GM12878 (cell line): ENCODE measurements around the gene HOXC13. TPM values are rescaled to one million over a fixed set of nuclear protein-coding genes. Genes with fewer than 3 reads are reported as not detected.
A peak's percentile ranks its signal among the peaks of the same experiment; 100 is the strongest.

ENCODE experiments used
- ATAC-seq: fragments of 200-7000 bp; cut with Tn5 transposase; 3 replicates; pipeline ENCODE4 v1.9.1; 2020; ENCODE audit warnings: mild to moderate bottlenecking, moderate library complexity
- BruUV-seq: library from RNA; stranded (reverse); fragments of 400-500 nt; replicated peaks from 2 replicates; lab custom pipeline; 2021; lab: Mats Ljungman, UMichigan
- CTCF ChIA-PET: fragments of 300-600 bp; sonication (Branson Sonifier 250); formaldehyde crosslinking; extraction: SDS; loops from one replicate; lab custom pipeline; 2021; ENCODE audit warnings: inconsistent platforms; lab: Yijun Ruan, JAX
- POLR2A ChIA-PET: fragments of 350-600 bp; formaldehyde crosslinking; extraction: SDS; loops from one replicate; lab custom pipeline; 2021; ENCODE audit warnings: inconsistent platforms; lab: Charles Lee
- RAD21 ChIA-PET: fragments of 300-600 bp; sonication (Branson Sonifier 250); formaldehyde crosslinking; loops from one replicate; lab custom pipeline; 2023; ENCODE audit warnings: antibody characterized with exemption; ENCODE audit not compliant: unreplicated experiment; lab: Charles Lee
- SMC1A ChIA-PET: fragments of 300-600 bp; sonication (Branson Sonifier 250); formaldehyde crosslinking; loops from one replicate; lab custom pipeline; 2023; ENCODE audit not compliant: unreplicated experiment, uncharacterized antibody; lab: Charles Lee
- DNase-seq: peaks from one replicate; pipeline ENCODE4 v3.0.0-alpha.2; 2011; ENCODE audit warnings: low read depth, low spot score
- FAIRE-seq: peaks from 3 replicates; lab custom pipeline; 2011; peaks lifted over from hg19 to GRCh38; lab: Jason Lieb, UNC
- H2AFZ ChIP-seq: 2 replicates; pipeline ENCODE4 v1.6.0; 2011; ENCODE audit warnings: low read depth, low read length, control low read depth; ENCODE audit not compliant: control insufficient read depth
- H3K27ac ChIP-seq: 2 replicates; pipeline ENCODE4 v1.5.1; 2011; ENCODE audit warnings: control low read depth; ENCODE audit not compliant: control insufficient read depth, insufficient read depth
- H3K27me3 ChIP-seq, 2 experiments: replicated peaks in 1 of 2; 2 replicates each; pipeline versions ENCODE4 v1.6.0 to v1.6.1; 2011; ENCODE audit warnings: low read length in 1 of 2; ENCODE audit not compliant: control insufficient read depth in 2 of 2, insufficient read depth in 2 of 2
- H3K36me3 ChIP-seq, 2 experiments: 2 replicates each; pipeline ENCODE4 v1.5.1; 2011; ENCODE audit warnings: low read length in 1 of 2; ENCODE audit not compliant: control insufficient read depth in 2 of 2, insufficient read depth in 2 of 2
- H3K4me1 ChIP-seq: 2 replicates; pipeline ENCODE4 v1.6.1; 2011; ENCODE audit warnings: mild to moderate bottlenecking, low read length, moderate library complexity, mixed read lengths; ENCODE audit not compliant: control insufficient read depth, insufficient read depth
- H3K4me2 ChIP-seq: 2 replicates; pipeline ENCODE4 v1.6.0; 2011; ENCODE audit warnings: control low read depth; ENCODE audit not compliant: control insufficient read depth, insufficient read depth
- H3K4me3 ChIP-seq: fragments of 200-600 bp; sonication (generic); 2 replicates; pipeline ENCODE4 v1.5.1; 2016
- H3K79me2 ChIP-seq: 2 replicates; pipeline ENCODE4 v1.6.0; 2011; ENCODE audit warnings: low read length; ENCODE audit not compliant: control insufficient read depth, insufficient read depth
- H3K9ac ChIP-seq: 2 replicates; pipeline ENCODE4 v1.8.0; 2011; ENCODE audit warnings: low read length, control low read depth, mixed read lengths; ENCODE audit not compliant: control insufficient read depth, insufficient read depth
- H3K9me3 ChIP-seq: replicated peaks from 3 replicates; pipeline ENCODE4 v1.5.1; 2011; ENCODE audit warnings: mild to moderate bottlenecking, low read length; ENCODE audit not compliant: control insufficient read depth, insufficient read depth
- H4K20me1 ChIP-seq: 2 replicates; pipeline ENCODE4 v1.6.0; 2011; ENCODE audit not compliant: control insufficient read depth, insufficient read depth
- CHD4 ChIP-seq: fragments of 200-600 bp; sonication (generic); IDR thresholded peaks from 2 replicates; pipeline ENCODE4 v1.6.1; 2016; ENCODE audit warnings: mild to moderate bottlenecking
- EZH2 ChIP-seq: IDR thresholded peaks from 2 replicates; pipeline ENCODE4 v1.6.1; 2012; ENCODE audit warnings: low read depth, mild to moderate bottlenecking, control low read depth, inconsistent platforms, low read length, borderline replicate concordance; ENCODE audit not compliant: control insufficient read depth
- FOS ChIP-seq: IDR thresholded peaks from 3 replicates; pipeline ENCODE4 v1.6.1; 2011; ENCODE audit warnings: borderline replicate concordance; ENCODE audit not compliant: insufficient read length; ENCODE audit errors: extremely low read depth
- IKZF2 ChIP-seq, 2 experiments: fragments of 450-650 bp; IDR thresholded peaks; 2 replicates each; pipeline ENCODE4 v1.6.1; 2017; ENCODE audit warnings: mild to moderate bottlenecking in 2 of 2, moderate library complexity in 2 of 2
- PAX5 ChIP-seq: IDR thresholded peaks from 2 replicates; pipeline ENCODE4 v1.6.1; 2011; ENCODE audit warnings: low read depth, low read length, borderline replicate concordance
- SUZ12 ChIP-seq: fragments of 200-600 bp; sonication (generic); IDR thresholded peaks from one replicate; pipeline ENCODE4 v1.6.1; 2018; ENCODE audit warnings: antibody characterized with exemption, mild to moderate bottlenecking; ENCODE audit not compliant: unreplicated experiment
- TAF1 ChIP-seq: IDR thresholded peaks from 2 replicates; pipeline ENCODE4 v1.6.1; 2011; ENCODE audit warnings: mild to moderate bottlenecking, low read depth, low read length, borderline replicate concordance
- TCF7 ChIP-seq: IDR thresholded peaks from 2 replicates; pipeline ENCODE4 v1.6.1; 2014; ENCODE audit warnings: antibody characterized with exemption, borderline replicate concordance
- WGBS: methylation state at CpG from one replicate; pipeline ENCODE4 v1.1.6; 2016; ENCODE audit warnings: low lambda C conversion rate; ENCODE audit not compliant: insufficient replicate concordance, insufficient coverage; ENCODE audit errors: missing lambda C conversion rate; 5-methylcytosine and 5-hydroxymethylcytosine counted together
- in situ Hi-C: fragments of 300-500 bp; cut with MboI; formaldehyde crosslinking; loops from 9 replicates; pipeline ENCODE4 v1.14.3; 2018; ENCODE audit warnings: mixed read lengths
- intact Hi-C: fragments of 100-400 bp; cut with micrococcal nuclease; formaldehyde crosslinking; loops from one replicate; pipeline ENCODE4 v1.14.2; 2022; ENCODE audit not compliant: unreplicated experiment
- polyA plus RNA-seq, 11 experiments: library from polyadenylated mRNA; depleted of rRNA in 4 of 11; unstranded in 6 of 11; stranded (reverse) in 5 of 11; fragments of >200 nt; fragmentation: Nextera tagmentation in 4 of 11; fragmentation: Illumina TruSeq in 1 of 11; extraction: Ambion mirVana in 4 of 11; extraction: Trizol in 1 of 11; gene quantifications; 1 replicate in 1 of 11; 2 replicates in 10 of 11; pipeline versions ENCODE4 v1.2.1 to v1.2.3, GENCODE V29; 2011 to 2016; ENCODE audit warnings: inconsistent platforms in 2 of 11, missing spikeins in 2 of 11, low read depth in 1 of 11
- total RNA-seq, 4 experiments: library from RNA; depleted of rRNA in 3 of 4; stranded (reverse); fragments of >200 nt in 3 of 4; fragmentation: Illumina TruSeq in 1 of 4; extraction: Trizol in 1 of 4; gene quantifications; 2 replicates each; pipeline versions ENCODE4 v1.2.1 to v1.2.3, GENCODE V29; 2013 to 2021

The HOXC13 gene
- total and polyA plus RNA-seq, 10 of the 15 experiments (the other 5 are each of a cell fraction or from before 2014, with no cell fraction given) = not detected

DNA sequence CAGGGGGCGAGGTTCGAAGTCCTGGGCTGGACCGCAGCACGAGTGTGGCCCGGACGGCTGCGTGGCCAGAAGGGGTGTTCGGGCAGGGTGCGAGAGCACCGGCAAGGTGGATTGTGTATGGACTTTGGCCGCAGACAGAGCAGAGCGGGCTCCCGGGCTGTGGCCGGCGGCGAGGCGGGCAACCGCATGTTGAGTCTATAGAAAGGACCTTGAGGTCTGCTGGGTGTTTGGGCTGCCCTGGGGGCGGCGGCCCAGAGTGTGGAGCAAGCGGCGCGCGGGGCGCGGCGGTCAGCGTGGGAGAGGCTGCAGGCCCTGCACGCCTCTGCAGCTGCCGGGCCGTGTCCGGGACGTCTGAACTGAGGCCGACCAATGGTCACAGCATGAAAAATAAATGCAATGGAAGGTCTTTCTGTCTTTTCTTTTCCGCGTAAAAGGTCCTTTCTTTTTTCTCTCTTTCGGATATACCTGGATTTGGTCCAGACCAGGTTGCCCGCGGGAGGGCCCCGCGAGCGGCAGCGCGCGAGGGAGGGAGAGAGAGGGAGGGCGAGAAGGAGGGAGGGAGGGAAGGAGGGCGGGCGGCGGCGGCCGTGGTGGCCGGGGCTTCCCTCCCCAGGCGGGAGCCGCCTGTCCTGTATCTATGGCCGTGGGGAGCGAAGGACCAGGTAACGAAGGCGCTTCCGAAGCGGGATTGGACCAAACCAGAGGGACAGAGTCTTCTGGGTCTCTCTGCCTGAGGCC lies 55.8 kb downstream of the HOXC13 start:
- POLR2A ChIA-PET = no interaction called here

GRCh38 chr12:53995002-53995377 lies 56.4 kb downstream of the HOXC13 start:
- ATAC-seq (no peak), DNase-seq (no peak), FAIRE-seq (no peak)
- Histone ChIP-seq H3K27ac (no peak overlapping the region), H4K20me1 (no peaks in the 10 kb centered on the region), H3K9ac (no peak overlapping the region), H3K4me1 (peaks cover 7% of the 10 kb centered on the region), H3K36me3 (no peaks in the 10 kb centered on the region), H3K9me3 (no peaks in the 10 kb centered on the region), H3K4me2 (no peak overlapping the region), H2AFZ (no peak overlapping the region), H3K27me3 (peaks cover 31 to 53% of the 10 kb centered on the region in 2 experiments)
- RAD21 ChIA-PET = interaction anchor here (0.8 kb wide), 2 partner anchors 10 to 196 kb away, joined by 3 to 4 read pairs; partner anchors contain the start of gene HOXC10
- POLR2A ChIA-PET = interaction anchor here (1.3 kb wide), 1 partner anchor 9 kb away, joined by 3 read pairs; no protein-coding TSS in a partner anchor
- intact Hi-C loops = no loop called here
- CTCF ChIA-PET = interaction anchor here (1.3 to 2.0 kb wide), 3 partner anchors 10 to 200 kb away, joined by 3 to 6 read pairs (median 6); partner anchors contain the start of gene HOXC10
- no TSS peak for BruUV-seq
- SMC1A ChIA-PET = interaction anchor here (1.2 to 1.5 kb wide), 2 partner anchors 197 to 230 kb away, joined by 3 to 4 read pairs; no protein-coding TSS in a partner anchor
- in situ Hi-C loops = no loop called here
- WGBS = 7% methylated on average over 13 of the region's 17 CpGs
- TF ChIP-seq TCF7 (no peak), TAF1 (no peak), IKZF2 (IDR thresholded peaks at IDR 0.05) (no peak), EZH2 (peak; percentile 76; the same call in 1 of the 2 replicates)
- TF ChIP-seq, all 136 proteins: peak for 1
- H3K4me3 ChIP-seq = no peak overlapping the region; the same call in 1 of the 2 replicates
- no peaks in the 10 kb centered on the region for H3K79me2 ChIP-seq

More for the DNA sequence above, 55.8 kb downstream of the HOXC13 start:
- no peak for FAIRE-seq
- Histone ChIP-seq H3K4me2 (no peak overlapping the region), H3K27me3 (peaks cover 29 to 53% of the 10 kb centered on the region in 2 experiments), H3K79me2 (no peaks in the 10 kb centered on the region), H3K4me3 (no peak overlapping the region), H3K27ac (no peak overlapping the region), H3K9ac (no peak overlapping the region), H3K4me1 (peaks cover 11% of the 10 kb centered on the region), H3K36me3 (no peaks in the 10 kb centered on the region), H4K20me1 (no peaks in the 10 kb centered on the region), H2AFZ (no peak overlapping the region), H3K9me3 (no peaks in the 10 kb centered on the region)
- CTCF ChIA-PET = interaction anchor here (1.3 to 2.0 kb wide), 3 partner anchors 9 to 200 kb away, joined by 3 to 6 read pairs (median 6); partner anchors contain the start of gene HOXC10
- BruUV-seq = no TSS peak
- RAD21 ChIA-PET = interaction anchor here (0.8 kb wide), 1 partner anchor 197 kb away, joined by 4 read pairs; no protein-coding TSS in a partner anchor
- SMC1A ChIA-PET = no interaction called here
- no peak for TF ChIP-seq CHD4
- TF ChIP-seq FOS = no peak
- TF ChIP-seq SUZ12 = peak; percentile 89
- TF ChIP-seq PAX5 = no peak
- 19% methylated on average over 43 of the region's 60 CpGs for WGBS
- intact Hi-C loops (no loop called here), in situ Hi-C loops (no loop called here)
- ATAC-seq = no peak
- no peak for DNase-seq
